Measurements from ENCODE around the gene MAP2K6. TPM values are rescaled to one million over a fixed set of nuclear protein-coding genes. Genes with fewer than 3 reads are reported as not detected.

Gene MAP2K6
- total RNA-seq, 2 donors from 2014 or later: 4.4 to 34.6 TPM

- H3K27me3 ChIP-seq: no peaks in the 10 kb centered on the region
- H3K4me3 ChIP-seq: no peak overlapping the region
- WGBS, 2 donors: 77 to 79% methylated on average over 3 of the region's 3 CpGs
- no peak for DNase-seq
- H3K9me3 ChIP-seq: no peaks in the 10 kb centered on the region
- intact Hi-C loops (cut with DNase I): no loop called here
- TF ChIP-seq POLR2A (IDR thresholded peaks at IDR 0.05): no peak
- H3K4me1 ChIP-seq: peaks cover 9% of the 10 kb centered on the region
- ATAC-seq: no peak
- no peak overlapping the region for H3K27ac ChIP-seq
- no peaks in the 10 kb centered on the region for H3K36me3 ChIP-seq (replicated peaks in 1 of 2; ENCODE audit: insufficient read depth in 1 of 2, low read depth in 2 of 2)
Measured at GRCh38 chr17:69433093-69433492, 18.6 kb downstream of the MAP2K6 start.

- WGBS, 2 donors: 47 to 71% methylated on average over 3 of the region's 3 CpGs
Measured at GRCh38 chr17:69434164-69434579, 19.7 kb downstream of the MAP2K6 start.

DNA sequence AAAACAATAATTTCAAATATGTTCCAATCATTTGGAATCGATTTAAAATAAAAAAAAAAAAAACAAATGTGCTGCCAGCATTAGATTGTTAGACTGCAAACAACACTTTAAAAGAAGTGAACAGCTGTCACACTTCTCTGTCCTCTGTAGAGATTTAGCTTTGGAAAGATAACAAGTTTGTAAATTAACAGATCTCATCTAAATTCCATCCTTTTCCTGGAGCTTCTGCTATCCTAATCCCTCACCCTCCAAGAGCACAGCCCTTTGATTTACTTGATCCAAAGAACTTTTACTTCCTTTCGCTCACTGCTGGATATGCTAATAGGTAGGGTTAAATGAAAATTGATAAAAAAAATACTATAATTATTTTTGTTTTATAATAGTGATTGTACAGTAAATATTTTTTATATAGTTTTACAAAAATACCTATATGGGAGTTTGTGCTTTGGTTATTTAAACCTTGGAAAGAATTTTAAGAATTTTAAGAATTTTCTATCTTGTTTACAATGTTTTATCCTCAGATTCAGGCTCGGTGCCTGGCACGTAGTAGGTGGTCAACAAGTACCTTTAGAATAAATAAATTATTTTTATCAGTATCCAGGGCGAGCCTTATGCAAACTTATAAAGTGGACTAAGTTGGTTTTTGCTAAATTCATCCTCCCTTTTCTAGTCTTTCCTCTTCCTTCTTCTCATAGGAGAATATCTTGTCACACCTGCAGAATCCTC is 21.6 kb downstream of the MAP2K6 start:
- no peak overlapping the region for H3K27ac ChIP-seq
- no peak overlapping the region for H3K4me3 ChIP-seq
- no peaks in the 10 kb centered on the region for H3K27me3 ChIP-seq
- DNase-seq: no peak
- no peak for TF ChIP-seq POLR2A (IDR thresholded peaks at IDR 0.05)
- TF ChIP-seq, protein P1, sequence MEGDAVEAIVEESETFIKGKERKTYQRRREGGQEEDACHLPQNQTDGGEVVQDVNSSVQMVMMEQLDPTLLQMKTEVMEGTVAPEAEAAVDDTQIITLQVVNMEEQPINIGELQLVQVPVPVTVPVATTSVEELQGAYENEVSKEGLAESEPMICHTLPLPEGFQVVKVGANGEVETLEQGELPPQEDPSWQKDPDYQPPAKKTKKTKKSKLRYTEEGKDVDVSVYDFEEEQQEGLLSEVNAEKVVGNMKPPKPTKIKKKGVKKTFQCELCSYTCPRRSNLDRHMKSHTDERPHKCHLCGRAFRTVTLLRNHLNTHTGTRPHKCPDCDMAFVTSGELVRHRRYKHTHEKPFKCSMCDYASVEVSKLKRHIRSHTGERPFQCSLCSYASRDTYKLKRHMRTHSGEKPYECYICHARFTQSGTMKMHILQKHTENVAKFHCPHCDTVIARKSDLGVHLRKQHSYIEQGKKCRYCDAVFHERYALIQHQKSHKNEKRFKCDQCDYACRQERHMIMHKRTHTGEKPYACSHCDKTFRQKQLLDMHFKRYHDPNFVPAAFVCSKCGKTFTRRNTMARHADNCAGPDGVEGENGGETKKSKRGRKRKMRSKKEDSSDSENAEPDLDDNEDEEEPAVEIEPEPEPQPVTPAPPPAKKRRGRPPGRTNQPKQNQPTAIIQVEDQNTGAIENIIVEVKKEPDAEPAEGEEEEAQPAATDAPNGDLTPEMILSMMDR (IDR thresholded peaks at IDR 0.05): no peak
- H3K36me3 ChIP-seq (replicated peaks in 1 of 2; ENCODE audit: insufficient read depth in 1 of 2, low read depth in 2 of 2): no peaks in the 10 kb centered on the region
- WGBS, 2 donors: 42 to 48% methylated on average over 5 of the region's 5 CpGs
- peaks cover 9% of the 10 kb centered on the region for H3K4me1 ChIP-seq
- ATAC-seq: no peak
- intact Hi-C loops (cut with DNase I): no loop called here
- peaks cover 0 to 15% (median 0%) of the 10 kb centered on the region in 3 donors for H3K9me3 ChIP-seq

More at GRCh38 chr17:69434164-69434579, 19.7 kb downstream of the MAP2K6 start:
- DNase-seq (peak in 1 of 4 donors; percentile 14), ATAC-seq (peak; percentile 27)
- no peaks in the 10 kb centered on the region for H3K9me3 ChIP-seq
- H3K27me3 ChIP-seq: no peaks in the 10 kb centered on the region
- TF ChIP-seq, protein P1 (IDR thresholded peaks at IDR 0.05): no peak
- no peak for TF ChIP-seq POLR2A (IDR thresholded peaks at IDR 0.05)
- H3K36me3 ChIP-seq (replicated peaks in 1 of 2; ENCODE audit: insufficient read depth in 1 of 2, low read depth in 2 of 2): no peaks in the 10 kb centered on the region
- peaks cover 9% of the 10 kb centered on the region for H3K4me1 ChIP-seq
- no peak overlapping the region for H3K4me3 ChIP-seq
- no peak overlapping the region for H3K27ac ChIP-seq
- intact Hi-C loops (cut with DNase I): no loop called here

- ATAC-seq (no peak), DNase-seq (no peak)
- no peaks in the 10 kb centered on the region for H3K36me3 ChIP-seq (replicated peaks in 1 of 2; ENCODE audit: insufficient read depth in 1 of 2, low read depth in 2 of 2)
- H3K4me3 ChIP-seq: no peak overlapping the region
- peaks cover 9% of the 10 kb centered on the region for H3K4me1 ChIP-seq
- no peak overlapping the region for H3K27ac ChIP-seq
- no peaks in the 10 kb centered on the region for H3K27me3 ChIP-seq
- TF ChIP-seq POLR2A (IDR thresholded peaks at IDR 0.05): no peak
- TF ChIP-seq, protein P1 (IDR thresholded peaks at IDR 0.05): no peak
- WGBS, 2 donors: 96 to 100% methylated on average over 1 of the region's 1 CpG
- intact Hi-C loops (cut with DNase I): no loop called here
- peaks cover 0 to 16% (median 0%) of the 10 kb centered on the region in 3 donors for H3K9me3 ChIP-seq
Measured at GRCh38 chr17:69437475-69437874, 23.0 kb downstream of the MAP2K6 start.

DNA sequence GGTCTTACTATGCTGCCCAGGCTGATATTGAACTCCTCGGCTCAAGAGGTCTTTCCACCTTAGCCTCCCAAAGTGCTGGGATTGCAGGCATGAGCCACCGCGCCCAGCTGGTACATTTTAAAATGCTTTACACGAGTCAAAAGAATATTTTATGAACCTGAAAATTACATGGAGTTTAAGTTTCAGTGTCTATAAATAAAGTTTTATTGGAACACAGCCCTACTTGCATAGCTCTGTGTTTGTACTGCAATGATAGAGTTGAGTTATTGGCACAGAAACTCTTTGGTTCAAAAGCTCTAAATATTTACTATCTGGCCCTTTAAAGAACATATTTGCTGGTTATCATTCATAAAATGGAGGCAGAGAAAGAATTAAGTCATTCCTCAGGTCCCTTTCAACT is 24.3 kb downstream of the MAP2K6 start:
- TF ChIP-seq, protein P1 (IDR thresholded peaks at IDR 0.05): no peak
- no peak for TF ChIP-seq POLR2A (IDR thresholded peaks at IDR 0.05)
- peaks cover 0 to 16% (median 0%) of the 10 kb centered on the region in 3 donors for H3K9me3 ChIP-seq
- H3K4me3 ChIP-seq: no peak overlapping the region
- no peaks in the 10 kb centered on the region for H3K27me3 ChIP-seq
- DNase-seq: no peak
- no peaks in the 10 kb centered on the region for H3K36me3 ChIP-seq (replicated peaks in 1 of 2; ENCODE audit: insufficient read depth in 1 of 2, low read depth in 2 of 2)
- H3K4me1 ChIP-seq: peaks cover 9% of the 10 kb centered on the region
- intact Hi-C loops (cut with DNase I): no loop called here
- 83 to 87% methylated on average over 4 of the region's 4 CpGs for WGBS, 2 donors
- no peak for ATAC-seq
- H3K27ac ChIP-seq: no peak overlapping the region
